ENCODE results near the gene METTL27. TPM values are rescaled to one million over a fixed set of nuclear protein-coding genes. Genes with fewer than 3 reads are reported as not detected.
"Not testable (repeated sequence)": the region's sequence is repeated elsewhere in the genome, so short reads cannot be mapped to it uniquely, and the experiment has no call there.

Gene METTL27
- polyA plus RNA-seq, 3 donors = 8.8 to 13.6 (median 13.0) TPM

GRCh38 chr7:73871163-73872011, 29.1 kb upstream of the METTL27 start:
- DNase-seq = no peak

GRCh38 chr7:73870041-73870492, 27.8 kb upstream of the METTL27 start:
- no peak for DNase-seq

DNA sequence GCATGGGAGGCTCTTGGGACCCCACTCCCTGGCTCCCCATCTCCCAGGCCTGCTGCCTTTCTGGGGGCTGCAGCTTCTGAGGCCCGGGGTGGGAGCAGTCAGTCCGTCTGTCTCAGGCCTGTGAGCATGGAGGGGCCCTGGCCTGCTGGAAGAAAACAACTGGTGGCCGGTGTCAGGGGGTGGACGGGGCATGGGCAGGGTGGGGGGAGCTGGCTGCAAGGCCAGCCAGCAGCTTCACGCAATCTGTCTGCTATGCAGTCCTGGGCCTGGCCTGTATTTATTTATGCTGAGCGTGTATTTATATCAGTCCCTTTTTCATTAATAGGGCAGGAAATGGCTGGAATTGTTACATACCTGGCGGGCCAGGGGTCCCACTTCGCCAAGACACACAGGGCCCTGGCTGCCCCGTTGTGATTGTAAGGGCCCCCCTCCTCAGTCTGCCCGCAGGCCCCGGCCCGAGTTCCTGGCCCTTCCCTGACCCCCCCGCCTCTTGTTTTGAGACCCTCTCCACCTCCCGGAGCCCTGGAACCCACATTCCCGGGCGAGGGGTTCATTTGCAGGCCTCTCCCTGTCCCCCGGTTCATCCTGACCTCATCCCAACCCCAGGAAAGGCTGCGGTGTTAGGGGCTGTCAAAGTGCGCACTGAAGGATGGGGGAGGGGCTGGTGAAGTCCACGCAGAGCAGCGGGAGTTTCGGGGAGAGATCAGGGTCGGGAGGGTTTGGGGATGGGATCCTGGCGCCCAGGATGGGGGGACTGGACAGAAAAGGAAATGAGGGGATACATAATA, 26.9 kb upstream of the METTL27 start:
- DNase-seq = no peak

DNA sequence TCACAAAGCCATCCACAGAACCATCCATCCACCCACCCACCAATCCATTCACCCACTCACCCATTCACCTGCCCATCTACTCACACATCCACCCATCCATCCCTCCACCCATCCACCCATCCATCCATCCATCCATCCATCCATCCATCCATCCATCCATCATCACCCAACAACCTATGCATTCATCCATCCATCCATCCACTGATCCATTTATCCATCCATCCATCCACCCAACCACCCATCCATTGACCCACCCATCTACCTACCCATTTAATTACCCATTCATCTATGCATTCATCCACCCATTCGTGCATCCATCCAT, 24.1 kb upstream of the METTL27 start:
- DNase-seq = no peak

GRCh38 chr7:73865738-73866445, 23.6 kb upstream of the METTL27 start:
- no peak for DNase-seq

- DNase-seq = no peak
Measured at GRCh38 chr7:73864981-73865711, 22.8 kb upstream of the METTL27 start.

GRCh38 chr7:73861305-73861704, 19.0 kb upstream of the METTL27 start:
- no peak for DNase-seq

DNA sequence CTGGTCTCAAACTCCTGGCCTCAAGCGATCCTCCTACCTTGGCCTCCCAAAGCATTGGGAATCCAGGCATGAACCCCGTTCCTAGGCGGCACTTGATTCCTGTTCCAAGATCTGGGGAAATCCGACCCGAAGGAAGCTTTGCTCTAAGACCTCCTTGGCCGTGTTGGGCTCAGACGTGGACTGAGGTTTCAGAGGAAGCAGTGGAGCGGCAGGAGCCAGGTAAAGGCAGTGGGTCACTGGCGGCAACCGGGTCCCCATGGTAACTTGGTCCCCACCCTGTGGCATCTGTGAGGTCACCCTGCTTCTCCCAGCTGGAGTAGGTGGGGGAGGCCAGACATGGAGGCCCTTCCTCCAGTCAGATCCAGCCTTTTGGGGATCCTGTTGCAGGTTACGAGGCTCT, 18.5 kb upstream of the METTL27 start, which contains the start of gene TMEM270:
TSS of gene TMEM270 (plus strand) at position 301 of the 400 bp plus-strand sequence. CDS start at position 337, 36 bp downstream.
- no peak for DNase-seq

GRCh38 chr7:73858807-73859206, 16.5 kb upstream of the METTL27 start:
- DNase-seq = no peak

GRCh38 chr7:73856941-73857340, 14.6 kb upstream of the METTL27 start:
- DNase-seq = no peak

GRCh38 chr7:73852500-73852899, 10.2 kb upstream of the METTL27 start:
- DNase-seq = no peak

DNA sequence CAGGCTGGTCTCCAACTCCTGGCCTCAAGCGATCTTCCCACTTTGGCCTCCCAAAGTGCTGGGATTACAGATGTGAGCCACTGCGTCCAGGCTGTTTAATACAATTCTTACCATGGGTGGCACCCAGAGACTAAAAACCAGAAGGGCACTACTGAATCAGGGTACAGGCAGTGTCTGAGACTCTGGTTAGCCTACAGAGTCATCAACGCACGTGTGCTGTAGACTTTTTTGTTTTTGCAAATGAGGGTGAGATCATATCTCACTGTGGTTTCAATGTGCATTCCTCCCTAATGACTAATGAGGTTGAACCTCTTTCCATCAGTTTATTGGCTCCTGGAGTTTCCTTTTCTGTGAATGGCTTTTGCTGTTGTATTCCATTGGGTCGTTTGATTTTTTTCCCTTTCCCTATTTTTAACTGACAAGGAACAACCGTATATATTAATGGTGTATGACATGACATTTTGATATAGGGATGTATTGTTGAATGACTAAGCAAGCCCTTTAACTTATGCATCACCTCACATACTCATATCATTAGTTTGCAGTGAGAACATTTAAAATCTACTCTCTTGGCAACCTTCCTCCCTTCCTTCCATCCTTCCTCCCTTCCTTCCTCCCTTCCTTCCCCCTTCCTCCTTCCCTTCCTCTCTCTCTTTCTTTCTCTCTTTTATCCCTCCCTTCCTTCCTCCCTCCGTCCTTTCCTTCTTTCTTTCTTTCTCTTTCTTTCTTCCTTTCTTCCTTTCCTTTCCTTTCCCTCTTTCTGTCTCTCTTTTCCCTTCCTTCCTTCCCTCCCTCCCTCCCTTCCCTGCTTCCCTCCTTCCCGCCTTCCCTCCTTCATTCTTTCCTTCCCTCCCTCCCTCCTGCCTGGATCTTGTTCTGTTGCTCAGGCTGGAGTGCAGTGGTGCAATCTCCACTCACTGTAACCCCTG, 9.4 kb upstream of the METTL27 start:
- DNase-seq = peak; percentile 83

GRCh38 chr7:73850781-73851207, 8.5 kb upstream of the METTL27 start:
- DNase-seq = no peak

- no peak for DNase-seq
Measured at GRCh38 chr7:73847941-73848723, 5.8 kb upstream of the METTL27 start.

- not testable (repeated sequence) for DNase-seq
Measured at GRCh38 chr7:73845701-73846195, 3.4 kb upstream of the METTL27 start.

DNA sequence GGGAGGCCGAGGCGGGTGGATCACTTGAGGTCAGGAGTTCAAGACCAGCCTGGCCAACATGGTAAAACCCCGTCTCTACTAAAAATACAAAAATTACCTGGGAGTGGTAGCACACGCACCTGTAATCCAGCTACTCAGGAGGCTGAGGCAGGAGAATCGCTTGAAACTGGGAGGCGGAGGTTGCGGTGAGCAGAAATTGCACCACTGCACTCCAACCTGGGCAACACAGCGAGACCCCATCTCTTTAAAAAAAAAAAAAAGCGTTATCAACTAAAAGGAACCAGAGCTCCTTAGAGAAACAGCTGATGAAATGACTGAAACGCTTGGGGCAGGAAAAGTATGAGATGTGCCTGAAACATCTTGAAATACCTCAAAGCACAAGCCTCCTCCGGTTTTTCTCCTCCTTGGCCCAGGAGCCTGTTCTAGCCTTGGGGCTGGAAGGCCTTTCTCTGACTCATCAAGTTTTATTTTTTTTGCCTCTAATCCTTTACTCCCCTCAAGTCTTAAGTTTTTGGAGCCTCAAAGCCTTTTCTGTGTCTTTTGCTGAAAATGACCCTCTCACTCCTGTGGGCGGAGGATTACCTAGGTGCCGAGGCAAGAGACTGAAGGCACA, 2.6 kb upstream of the METTL27 start:
- DNase-seq = no peak

- no peak for DNase-seq
Measured at GRCh38 chr7:73844131-73844547, 1.8 kb upstream of the METTL27 start.

DNA sequence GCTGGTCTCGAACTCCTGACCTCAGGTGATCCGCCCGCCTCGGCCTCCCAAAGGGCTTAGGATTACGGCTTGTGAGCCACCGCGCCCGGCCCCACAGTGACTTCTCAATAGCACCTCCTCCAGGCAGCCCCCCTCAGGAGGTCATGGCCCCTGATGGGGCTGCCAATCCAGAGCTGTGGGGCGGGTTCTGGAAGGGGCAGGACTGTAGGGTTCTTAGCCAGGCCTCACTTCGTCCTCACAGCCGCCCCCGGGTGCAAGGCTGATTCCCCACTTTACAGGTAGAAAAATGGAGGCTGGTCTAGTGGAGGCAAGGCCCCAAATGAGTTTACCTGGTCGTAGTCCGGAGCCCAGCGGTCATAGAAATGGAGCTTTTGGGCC, 638 bp downstream of the METTL27 start:
- DNase-seq = no peak
